ENCODE data around the gene USP9X.

USP9X gene

DNA sequence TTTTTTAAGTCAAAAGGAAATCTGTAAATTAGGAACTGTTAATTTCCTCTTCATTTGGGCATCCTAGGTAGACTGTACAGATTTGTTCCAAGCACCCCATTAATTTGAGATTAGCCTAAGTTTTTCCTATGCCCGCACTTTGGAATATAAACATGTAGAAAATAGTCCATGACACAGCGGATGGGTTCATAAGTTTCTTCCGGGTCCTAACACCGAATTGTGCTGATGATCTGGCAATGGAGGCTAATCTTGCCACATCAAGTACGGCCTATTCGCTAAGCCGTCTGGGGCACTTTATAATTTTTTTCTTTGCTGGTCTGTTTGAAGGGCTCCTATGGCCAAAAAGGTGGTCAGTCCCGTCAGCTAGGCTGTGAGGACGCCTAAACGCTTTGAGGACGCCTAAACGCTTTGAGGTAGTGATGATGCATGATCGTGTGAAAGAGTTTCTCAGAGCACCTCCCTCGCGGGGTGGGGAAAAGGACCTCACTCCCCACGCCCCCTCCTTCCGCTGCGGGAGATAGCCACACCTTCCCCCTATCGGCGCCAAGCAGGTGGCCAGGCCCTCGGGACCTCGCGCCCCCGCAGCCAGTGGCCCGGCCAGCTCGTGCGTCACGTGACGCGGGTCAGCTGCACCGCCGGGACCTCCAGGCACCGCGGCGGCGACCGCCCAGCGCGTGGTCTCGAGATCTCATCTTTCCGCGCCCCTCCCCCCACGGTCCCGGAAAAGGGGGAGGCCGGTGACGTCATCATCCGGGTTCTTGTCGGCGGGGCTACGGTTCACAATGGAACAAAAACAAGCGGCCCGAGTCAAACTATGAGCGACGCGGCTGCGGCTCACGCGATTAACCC is 977 bp upstream of the USP9X start (continued):
- TF ChIP-seq, protein P1, sequence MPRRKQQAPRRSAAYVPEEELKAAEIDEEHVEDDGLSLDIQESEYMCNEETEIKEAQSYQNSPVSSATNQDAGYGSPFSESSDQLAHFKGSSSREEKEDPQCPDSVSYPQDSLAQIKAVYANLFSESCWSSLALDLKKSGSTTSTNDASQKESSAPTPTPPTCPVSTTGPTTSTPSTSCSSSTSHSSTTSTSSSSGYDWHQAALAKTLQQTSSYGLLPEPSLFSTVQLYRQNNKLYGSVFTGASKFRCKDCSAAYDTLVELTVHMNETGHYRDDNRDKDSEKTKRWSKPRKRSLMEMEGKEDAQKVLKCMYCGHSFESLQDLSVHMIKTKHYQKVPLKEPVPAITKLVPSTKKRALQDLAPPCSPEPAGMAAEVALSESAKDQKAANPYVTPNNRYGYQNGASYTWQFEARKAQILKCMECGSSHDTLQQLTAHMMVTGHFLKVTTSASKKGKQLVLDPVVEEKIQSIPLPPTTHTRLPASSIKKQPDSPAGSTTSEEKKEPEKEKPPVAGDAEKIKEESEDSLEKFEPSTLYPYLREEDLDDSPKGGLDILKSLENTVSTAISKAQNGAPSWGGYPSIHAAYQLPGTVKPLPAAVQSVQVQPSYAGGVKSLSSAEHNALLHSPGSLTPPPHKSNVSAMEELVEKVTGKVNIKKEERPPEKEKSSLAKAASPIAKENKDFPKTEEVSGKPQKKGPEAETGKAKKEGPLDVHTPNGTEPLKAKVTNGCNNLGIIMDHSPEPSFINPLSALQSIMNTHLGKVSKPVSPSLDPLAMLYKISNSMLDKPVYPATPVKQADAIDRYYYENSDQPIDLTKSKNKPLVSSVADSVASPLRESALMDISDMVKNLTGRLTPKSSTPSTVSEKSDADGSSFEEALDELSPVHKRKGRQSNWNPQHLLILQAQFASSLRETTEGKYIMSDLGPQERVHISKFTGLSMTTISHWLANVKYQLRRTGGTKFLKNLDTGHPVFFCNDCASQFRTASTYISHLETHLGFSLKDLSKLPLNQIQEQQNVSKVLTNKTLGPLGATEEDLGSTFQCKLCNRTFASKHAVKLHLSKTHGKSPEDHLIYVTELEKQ (tag by site-specific recombination; IDR thresholded peaks at IDR 0.05; ENCODE audit: borderline replicate concordance) = peak; percentile 96; the same call in 1 of the 2 replicates

DNA sequence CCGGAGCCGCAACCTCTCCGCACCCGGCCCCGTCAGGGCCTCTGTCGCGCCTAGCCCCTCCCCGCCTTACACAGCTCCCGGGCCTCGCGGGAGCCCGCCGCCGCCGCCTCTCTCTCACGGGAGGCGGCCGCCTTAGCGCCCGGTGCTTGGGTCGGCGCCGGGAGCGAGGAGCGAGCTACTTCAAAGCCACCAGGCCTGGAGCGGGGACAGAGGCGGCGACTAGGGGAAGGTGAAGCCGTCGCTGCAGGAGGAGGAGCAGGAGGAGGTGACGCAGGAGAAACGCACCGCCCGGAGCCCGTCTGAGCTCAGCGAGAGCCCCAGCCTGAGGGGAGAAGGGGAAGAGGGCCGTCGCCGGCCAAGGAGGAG is 250 bp downstream of the USP9X start:
- TF ChIP-seq ZNF548 (tag by site-specific recombination; IDR thresholded peaks at IDR 0.05) (no peak), ZNF366 (tag by site-specific recombination; conservative IDR thresholded peaks at IDR 0.05) (peak; percentile 19; the same call in 1 of the 2 replicates), HOXC10 (CRISPR knock-in tag; IDR thresholded peaks at IDR 0.05) (0 out of 2 replicates have a peak, but pooled peaks have one; percentile 26), ZNF621 (tag by site-specific recombination; IDR thresholded peaks at IDR 0.05) (no peak), ZNF10 (tag by site-specific recombination; IDR thresholded peaks at IDR 0.05) (0 out of 2 replicates have a peak, but pooled peaks have one; percentile 16)
- TF ChIP-seq, protein P2, sequence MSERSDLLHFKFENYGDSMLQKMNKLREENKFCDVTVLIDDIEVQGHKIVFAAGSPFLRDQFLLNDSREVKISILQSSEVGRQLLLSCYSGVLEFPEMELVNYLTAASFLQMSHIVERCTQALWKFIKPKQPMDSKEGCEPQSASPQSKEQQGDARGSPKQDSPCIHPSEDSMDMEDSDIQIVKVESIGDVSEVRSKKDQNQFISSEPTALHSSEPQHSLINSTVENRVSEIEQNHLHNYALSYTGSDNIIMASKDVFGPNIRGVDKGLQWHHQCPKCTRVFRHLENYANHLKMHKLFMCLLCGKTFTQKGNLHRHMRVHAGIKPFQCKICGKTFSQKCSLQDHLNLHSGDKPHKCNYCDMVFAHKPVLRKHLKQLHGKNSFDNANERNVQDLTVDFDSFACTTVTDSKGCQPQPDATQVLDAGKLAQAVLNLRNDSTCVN (tag by site-specific recombination; optimal IDR thresholded peaks at IDR 0.05) = peak; percentile 73
- TF ChIP-seq, protein P3, sequence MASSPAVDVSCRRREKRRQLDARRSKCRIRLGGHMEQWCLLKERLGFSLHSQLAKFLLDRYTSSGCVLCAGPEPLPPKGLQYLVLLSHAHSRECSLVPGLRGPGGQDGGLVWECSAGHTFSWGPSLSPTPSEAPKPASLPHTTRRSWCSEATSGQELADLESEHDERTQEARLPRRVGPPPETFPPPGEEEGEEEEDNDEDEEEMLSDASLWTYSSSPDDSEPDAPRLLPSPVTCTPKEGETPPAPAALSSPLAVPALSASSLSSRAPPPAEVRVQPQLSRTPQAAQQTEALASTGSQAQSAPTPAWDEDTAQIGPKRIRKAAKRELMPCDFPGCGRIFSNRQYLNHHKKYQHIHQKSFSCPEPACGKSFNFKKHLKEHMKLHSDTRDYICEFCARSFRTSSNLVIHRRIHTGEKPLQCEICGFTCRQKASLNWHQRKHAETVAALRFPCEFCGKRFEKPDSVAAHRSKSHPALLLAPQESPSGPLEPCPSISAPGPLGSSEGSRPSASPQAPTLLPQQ (tag by site-specific recombination; IDR thresholded peaks at IDR 0.05) = peak; percentile 15; the same call in 1 of the 2 replicates
- peak overlapping the region; percentile 61 for H3K4me3 ChIP-seq (ENCODE audit: low read depth, low read length)
- peak overlapping the region; percentile 99 for H3K27ac ChIP-seq (ENCODE audit: extremely low read depth, low read depth, low read length)
- CTCF ChIA-PET = interaction anchor here (0.6 to 1.3 kb wide), 3 partner anchors 10 to 157 kb away, joined by 3 to 4 read pairs (median 4); no protein-coding TSS in a partner anchor
- H3K9me3 ChIP-seq (ENCODE audit: control insufficient read depth, insufficient read depth, low read depth, low read length) = no peaks in the 10 kb centered on the region
- peaks cover 16% of the 10 kb centered on the region for H3K4me1 ChIP-seq (ENCODE audit: control insufficient read depth, insufficient read depth, low read length)
- POLR2A ChIA-PET = interaction anchor here (0.6 to 3.9 kb wide), 32 partner anchors 9 to 1480 kb away, joined by 3 to 36 read pairs (median 4); partner anchors contain the start of gene MED14
- H3K36me3 ChIP-seq (ENCODE audit: control insufficient read depth in 2 of 2, insufficient read depth in 1 of 2, low read length in 2 of 2) = peaks cover 0 to 4% of the 10 kb centered on the region in 2 experiments; a peak in 2 of 3 replicates

DNA sequence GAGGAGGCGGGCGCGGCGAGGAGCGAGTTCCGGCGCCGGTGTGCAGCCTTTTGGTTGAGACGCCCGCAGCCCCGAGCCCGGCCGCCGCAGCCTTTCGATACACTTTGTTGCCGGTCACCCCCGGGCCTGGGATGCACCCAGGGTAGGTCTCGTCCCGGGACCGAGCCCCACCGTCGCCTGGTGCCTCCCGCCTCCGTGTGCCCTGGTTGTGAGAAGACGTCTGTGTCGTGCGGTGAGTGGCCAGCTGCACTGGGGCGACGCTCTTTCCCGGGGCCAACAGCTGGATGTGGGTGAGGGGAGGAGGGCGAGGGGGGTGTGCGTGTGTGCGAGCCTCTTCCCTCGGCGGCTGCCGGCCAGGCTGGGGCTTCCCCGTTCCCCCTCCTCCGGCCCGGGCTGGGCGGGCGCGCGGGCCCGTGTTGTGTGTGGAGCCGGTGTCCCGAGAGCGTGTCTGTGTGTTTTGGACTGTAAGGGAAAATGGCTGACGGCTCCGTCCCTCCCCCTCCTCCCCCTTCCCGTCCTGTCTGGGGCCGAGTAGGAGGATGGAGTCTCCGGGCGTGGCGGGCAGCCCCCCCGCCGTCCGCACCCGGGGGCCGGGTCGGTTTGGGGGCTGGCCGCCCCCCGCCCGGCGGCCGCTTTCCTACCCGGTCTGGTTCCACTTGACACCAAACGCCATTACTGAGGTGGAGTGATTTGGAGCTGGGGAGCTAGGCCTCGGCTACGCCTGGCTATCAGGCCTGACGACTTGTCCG is 807 bp downstream of the USP9X start:
- CTCF ChIA-PET = interaction anchor here (0.7 to 2.6 kb wide), 4 partner anchors 10 to 157 kb away, joined by 3 to 14 read pairs (median 4); no protein-coding TSS in a partner anchor
- H3K4me1 ChIP-seq (ENCODE audit: control insufficient read depth, insufficient read depth, low read length) = peaks cover 19% of the 10 kb centered on the region
- POLR2A ChIA-PET = interaction anchor here (0.6 to 3.9 kb wide), 19 partner anchors 9 to 351 kb away, joined by 3 to 36 read pairs (median 5); partner anchors contain the start of gene MED14
- H3K27ac ChIP-seq (ENCODE audit: extremely low read depth, low read depth, low read length) = peak overlapping the region; percentile 99
- H3K4me3 ChIP-seq (ENCODE audit: low read depth, low read length) = peak overlapping the region; percentile 61
- H3K9me3 ChIP-seq (ENCODE audit: control insufficient read depth, insufficient read depth, low read depth, low read length) = no peaks in the 10 kb centered on the region
- H3K36me3 ChIP-seq (ENCODE audit: control insufficient read depth in 2 of 2, insufficient read depth in 1 of 2, low read length in 2 of 2) = peaks cover 0 to 4% of the 10 kb centered on the region in 2 experiments; a peak in 2 of 3 replicates
- TF ChIP-seq ZNF549 (tag by site-specific recombination; IDR thresholded peaks at IDR 0.05) (no peak), HOXC10 (CRISPR knock-in tag; IDR thresholded peaks at IDR 0.05) (peak; percentile 0; the same call in 1 of the 2 replicates), ZNF48 (tag by site-specific recombination; IDR thresholded peaks at IDR 0.05) (no peak), ZNF423 (tag by site-specific recombination; IDR thresholded peaks at IDR 0.05) (peak; percentile 57; the same call in 1 of the 2 replicates), ZNF670 (tag by site-specific recombination; IDR thresholded peaks at IDR 0.05; ENCODE audit: low read depth) (no peak), BCL11A (tag by site-specific recombination; IDR thresholded peaks at IDR 0.05; ENCODE audit: low read depth) (no peak), ZNF366 (tag by site-specific recombination; conservative IDR thresholded peaks at IDR 0.05) (no peak; the same call in 1 of the 2 replicates), ZNF292 (tag by site-specific recombination; IDR thresholded peaks at IDR 0.05; ENCODE audit: borderline replicate concordance, low read depth) (no peak), IKZF3 (tag by site-specific recombination; IDR thresholded peaks at IDR 0.05) (peak; percentile 59; the same call in 1 of the 2 replicates), BCL11B (tag by site-specific recombination; IDR thresholded peaks at IDR 0.05; ENCODE audit: low read depth) (no peak), KLF9 (tag by site-specific recombination; IDR thresholded peaks at IDR 0.05; ENCODE audit: low read depth) (peak; percentile 75; the same call in 1 of the 2 replicates)
- TF ChIP-seq, protein P4, sequence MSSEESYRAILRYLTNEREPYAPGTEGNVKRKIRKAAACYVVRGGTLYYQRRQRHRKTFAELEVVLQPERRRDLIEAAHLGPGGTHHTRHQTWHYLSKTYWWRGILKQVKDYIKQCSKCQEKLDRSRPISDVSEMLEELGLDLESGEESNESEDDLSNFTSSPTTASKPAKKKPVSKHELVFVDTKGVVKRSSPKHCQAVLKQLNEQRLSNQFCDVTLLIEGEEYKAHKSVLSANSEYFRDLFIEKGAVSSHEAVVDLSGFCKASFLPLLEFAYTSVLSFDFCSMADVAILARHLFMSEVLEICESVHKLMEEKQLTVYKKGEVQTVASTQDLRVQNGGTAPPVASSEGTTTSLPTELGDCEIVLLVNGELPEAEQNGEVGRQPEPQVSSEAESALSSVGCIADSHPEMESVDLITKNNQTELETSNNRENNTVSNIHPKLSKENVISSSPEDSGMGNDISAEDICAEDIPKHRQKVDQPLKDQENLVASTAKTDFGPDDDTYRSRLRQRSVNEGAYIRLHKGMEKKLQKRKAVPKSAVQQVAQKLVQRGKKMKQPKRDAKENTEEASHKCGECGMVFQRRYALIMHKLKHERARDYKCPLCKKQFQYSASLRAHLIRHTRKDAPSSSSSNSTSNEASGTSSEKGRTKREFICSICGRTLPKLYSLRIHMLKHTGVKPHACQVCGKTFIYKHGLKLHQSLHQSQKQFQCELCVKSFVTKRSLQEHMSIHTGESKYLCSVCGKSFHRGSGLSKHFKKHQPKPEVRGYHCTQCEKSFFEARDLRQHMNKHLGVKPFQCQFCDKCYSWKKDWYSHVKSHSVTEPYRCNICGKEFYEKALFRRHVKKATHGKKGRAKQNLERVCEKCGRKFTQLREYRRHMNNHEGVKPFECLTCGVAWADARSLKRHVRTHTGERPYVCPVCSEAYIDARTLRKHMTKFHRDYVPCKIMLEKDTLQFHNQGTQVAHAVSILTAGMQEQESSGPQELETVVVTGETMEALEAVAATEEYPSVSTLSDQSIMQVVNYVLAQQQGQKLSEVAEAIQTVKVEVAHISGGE (tag by site-specific recombination; conservative IDR thresholded peaks at IDR 0.05; ENCODE audit: low read depth) = peak; percentile 41
